Astrocyte (in vitro differentiated cells and primary cell): Measurements from ENCODE around the gene CHST15. TPM values are rescaled to one million over a fixed set of nuclear protein-coding genes. Genes with fewer than 3 reads are reported as not detected.

Source experiments
- DNase-seq: peaks from one replicate; pipeline ENCODE4 v3.0.0-alpha.2; 2010; ENCODE audit warnings: low read depth
- FAIRE-seq: peaks from 2 replicates; lab custom pipeline; 2011; peaks lifted over from hg19 to GRCh38; lab: Jason Lieb, UNC
- H2AFZ ChIP-seq: 2 replicates; pipeline ENCODE4 v1.6.0; 2012; ENCODE audit warnings: low read depth, low read length, inconsistent platforms
- H3K27ac ChIP-seq: 2 replicates; pipeline ENCODE4 v1.5.1; 2011; ENCODE audit warnings: low read depth, low read length, inconsistent platforms
- H3K27me3 ChIP-seq: 2 replicates; pipeline ENCODE4 v1.6.0; 2011; ENCODE audit warnings: low read length, inconsistent platforms; ENCODE audit not compliant: insufficient read depth
- H3K36me3 ChIP-seq: 2 replicates; pipeline ENCODE4 v1.5.1; 2011; ENCODE audit warnings: low read length, inconsistent platforms; ENCODE audit not compliant: insufficient read depth
- H3K4me1 ChIP-seq: 2 replicates; pipeline ENCODE4 v1.5.1; 2011; ENCODE audit warnings: low read length, inconsistent platforms; ENCODE audit not compliant: insufficient read depth
- H3K4me2 ChIP-seq: 2 replicates; pipeline ENCODE4 v1.6.0; 2012; ENCODE audit warnings: low read length, inconsistent platforms
- H3K4me3 ChIP-seq: 2 replicates; pipeline ENCODE4 v1.5.1; 2011; ENCODE audit warnings: low read depth, mild to moderate bottlenecking, low read length, inconsistent platforms; ENCODE audit not compliant: insufficient read depth
- H3K79me2 ChIP-seq: 2 replicates; pipeline ENCODE4 v1.6.0; 2012; ENCODE audit warnings: mild to moderate bottlenecking, low read length, inconsistent platforms; ENCODE audit not compliant: insufficient read depth
- H3K9ac ChIP-seq: 2 replicates; pipeline ENCODE4 v1.6.0; 2012; ENCODE audit warnings: mild to moderate bottlenecking, low read length, inconsistent platforms
- H3K9me3 ChIP-seq: 2 replicates; pipeline ENCODE4 v1.5.1; 2012; ENCODE audit warnings: low read depth, mild to moderate bottlenecking, low read length, inconsistent platforms; ENCODE audit not compliant: insufficient read depth
- H4K20me1 ChIP-seq: 2 replicates; pipeline ENCODE4 v1.6.0; 2012; ENCODE audit warnings: low read length, inconsistent platforms; ENCODE audit not compliant: insufficient read depth
- H3K27ac Mint-ChIP-seq: one replicate; pipeline ENCODE4 v1.8.0; 2021; ENCODE audit warnings: mild to moderate bottlenecking, mixed read lengths; ENCODE audit not compliant: unreplicated experiment
- H3K27me3 Mint-ChIP-seq: one replicate; pipeline ENCODE4 v1.8.0; 2021; ENCODE audit warnings: low read depth, mixed read lengths; ENCODE audit not compliant: unreplicated experiment
- H3K36me3 Mint-ChIP-seq: one replicate; pipeline ENCODE4 v1.8.0; 2021; ENCODE audit warnings: low read depth, mixed read lengths; ENCODE audit not compliant: unreplicated experiment
- H3K4me1 Mint-ChIP-seq: one replicate; pipeline ENCODE4 v1.8.0; 2021; ENCODE audit warnings: low read depth, mixed read lengths; ENCODE audit not compliant: unreplicated experiment
- H3K4me3 Mint-ChIP-seq: one replicate; pipeline ENCODE4 v1.8.0; 2021; ENCODE audit warnings: mild to moderate bottlenecking, moderate library complexity, mixed read lengths; ENCODE audit not compliant: unreplicated experiment
- H3K9me3 Mint-ChIP-seq: one replicate; pipeline ENCODE4 v1.8.0; 2021; ENCODE audit warnings: mild to moderate bottlenecking, mixed read lengths; ENCODE audit not compliant: unreplicated experiment
- EZH2 ChIP-seq: IDR thresholded peaks from 2 replicates; pipeline ENCODE4 v1.6.1; 2012; ENCODE audit warnings: mild to moderate bottlenecking, low read length, inconsistent platforms; ENCODE audit not compliant: insufficient read depth
- total RNA-seq: library from RNA; stranded (reverse); gene quantifications from 2 replicates; pipeline ENCODE4 v1.2.1, GENCODE V29; 2021
- TF ChIP-seq, protein P1 (sequence below): IDR thresholded peaks from 2 replicates; pipeline ENCODE4 v1.5.1; 2011; ENCODE audit warnings: low read depth, mild to moderate bottlenecking, inconsistent platforms, low read length, moderate library complexity; ENCODE audit not compliant: insufficient read depth

The CHST15 gene
- total RNA-seq, 1 donor from 2014 or later = 20.6 TPM

DNA sequence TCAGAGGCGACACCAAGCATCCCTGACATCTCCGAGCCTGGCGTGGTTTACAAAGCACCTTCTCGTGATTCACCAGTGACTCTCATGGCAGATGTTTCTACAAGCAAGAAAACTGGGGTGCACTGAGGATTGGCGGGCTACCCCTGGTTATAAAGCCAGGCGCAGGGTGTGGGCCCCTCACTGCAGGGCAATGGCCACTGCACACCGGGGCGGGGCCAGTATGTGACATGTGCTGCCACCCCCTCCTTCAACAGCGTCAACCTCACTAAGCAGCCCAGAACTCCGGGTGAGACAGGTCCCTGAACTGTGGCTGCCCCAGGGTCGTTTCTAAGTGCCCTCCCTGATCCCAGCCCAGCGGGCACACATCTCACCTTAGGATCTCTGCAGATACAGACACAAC is 63.8 kb downstream of the CHST15 start:
- no peak for TF ChIP-seq EZH2
- TF ChIP-seq, protein P1, sequence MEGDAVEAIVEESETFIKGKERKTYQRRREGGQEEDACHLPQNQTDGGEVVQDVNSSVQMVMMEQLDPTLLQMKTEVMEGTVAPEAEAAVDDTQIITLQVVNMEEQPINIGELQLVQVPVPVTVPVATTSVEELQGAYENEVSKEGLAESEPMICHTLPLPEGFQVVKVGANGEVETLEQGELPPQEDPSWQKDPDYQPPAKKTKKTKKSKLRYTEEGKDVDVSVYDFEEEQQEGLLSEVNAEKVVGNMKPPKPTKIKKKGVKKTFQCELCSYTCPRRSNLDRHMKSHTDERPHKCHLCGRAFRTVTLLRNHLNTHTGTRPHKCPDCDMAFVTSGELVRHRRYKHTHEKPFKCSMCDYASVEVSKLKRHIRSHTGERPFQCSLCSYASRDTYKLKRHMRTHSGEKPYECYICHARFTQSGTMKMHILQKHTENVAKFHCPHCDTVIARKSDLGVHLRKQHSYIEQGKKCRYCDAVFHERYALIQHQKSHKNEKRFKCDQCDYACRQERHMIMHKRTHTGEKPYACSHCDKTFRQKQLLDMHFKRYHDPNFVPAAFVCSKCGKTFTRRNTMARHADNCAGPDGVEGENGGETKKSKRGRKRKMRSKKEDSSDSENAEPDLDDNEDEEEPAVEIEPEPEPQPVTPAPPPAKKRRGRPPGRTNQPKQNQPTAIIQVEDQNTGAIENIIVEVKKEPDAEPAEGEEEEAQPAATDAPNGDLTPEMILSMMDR = no peak
- peaks cover 23% of the 10 kb centered on the region for H3K36me3 Mint-ChIP-seq
- no peak overlapping the region for H3K27ac Mint-ChIP-seq
- Histone ChIP-seq H3K4me3 (no peak overlapping the region), H3K4me1 (peaks cover 14% of the 10 kb centered on the region), H3K9ac (no peak overlapping the region), H2AFZ (no peak overlapping the region), H3K4me2 (no peak overlapping the region), H3K9me3 (no peaks in the 10 kb centered on the region), H3K79me2 (no peaks in the 10 kb centered on the region), H3K27ac (no peak overlapping the region), H3K36me3 (no peaks in the 10 kb centered on the region), H3K27me3 (peaks cover 17% of the 10 kb centered on the region), H4K20me1 (no peaks in the 10 kb centered on the region)
- no peak for FAIRE-seq
- peaks cover 24% of the 10 kb centered on the region for H3K27me3 Mint-ChIP-seq
- DNase-seq = no peak
- no peak overlapping the region for H3K4me3 Mint-ChIP-seq
- peaks cover 2% of the 10 kb centered on the region for H3K9me3 Mint-ChIP-seq
- H3K4me1 Mint-ChIP-seq = peaks cover 2% of the 10 kb centered on the region

- Histone ChIP-seq H3K9me3 (no peaks in the 10 kb centered on the region), H3K4me2 (no peak overlapping the region), H3K9ac (no peak overlapping the region), H3K27me3 (peaks cover 17% of the 10 kb centered on the region), H4K20me1 (no peaks in the 10 kb centered on the region), H3K4me3 (no peak overlapping the region), H2AFZ (no peak overlapping the region), H3K27ac (no peak overlapping the region), H3K79me2 (no peaks in the 10 kb centered on the region), H3K4me1 (peaks cover 11% of the 10 kb centered on the region), H3K36me3 (no peaks in the 10 kb centered on the region)
- peaks cover 24% of the 10 kb centered on the region for H3K27me3 Mint-ChIP-seq
- peaks cover 23% of the 10 kb centered on the region for H3K36me3 Mint-ChIP-seq
- no peak overlapping the region for H3K27ac Mint-ChIP-seq
- H3K9me3 Mint-ChIP-seq = peaks cover 2% of the 10 kb centered on the region
- H3K4me3 Mint-ChIP-seq = no peak overlapping the region
- TF ChIP-seq EZH2 = no peak
- TF ChIP-seq, protein P1 = no peak
- FAIRE-seq = no peak
- no peak for DNase-seq
- H3K4me1 Mint-ChIP-seq = peaks cover 2% of the 10 kb centered on the region
Measured at GRCh38 chr10:124028700-124029480, 64.5 kb downstream of the CHST15 start.

DNA sequence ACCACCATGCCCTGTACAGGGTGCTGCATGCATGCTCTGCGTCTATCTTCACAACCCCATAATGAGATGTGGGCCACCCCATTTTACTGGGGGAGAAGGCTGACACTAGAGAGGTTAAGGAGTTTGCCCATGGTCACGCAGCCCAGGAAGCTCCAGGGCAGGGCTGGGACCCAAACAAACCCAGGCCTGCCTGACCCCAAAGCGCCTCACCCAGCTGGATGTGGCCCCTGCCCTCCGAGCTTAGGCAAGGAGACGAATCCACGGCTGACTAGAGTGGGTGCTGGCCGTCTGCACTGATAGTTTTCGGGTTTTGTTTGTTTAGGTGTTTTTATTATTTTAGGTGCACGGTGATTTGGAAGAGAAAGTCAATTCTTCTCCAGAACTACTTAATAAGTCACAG is 65.7 kb downstream of the CHST15 start:
- peaks cover 20% of the 10 kb centered on the region for H3K36me3 Mint-ChIP-seq
- H4K20me1 ChIP-seq = no peaks in the 10 kb centered on the region
- H3K4me3 Mint-ChIP-seq = no peak overlapping the region
- no peaks in the 10 kb centered on the region for H3K79me2 ChIP-seq
- H2AFZ ChIP-seq = no peak overlapping the region
- H3K27me3 Mint-ChIP-seq = peaks cover 27% of the 10 kb centered on the region
- no peak for FAIRE-seq
- no peak for DNase-seq
- H3K36me3 ChIP-seq = no peaks in the 10 kb centered on the region
- no peak overlapping the region for H3K4me3 ChIP-seq
- no peaks in the 10 kb centered on the region for H3K4me1 Mint-ChIP-seq
- no peaks in the 10 kb centered on the region for H3K9me3 Mint-ChIP-seq
- H3K9ac ChIP-seq = no peak overlapping the region
- no peak overlapping the region for H3K4me2 ChIP-seq
- no peaks in the 10 kb centered on the region for H3K4me1 ChIP-seq
- no peak for TF ChIP-seq EZH2
- TF ChIP-seq, protein P1 = no peak
- no peaks in the 10 kb centered on the region for H3K9me3 ChIP-seq
- no peak overlapping the region for H3K27ac Mint-ChIP-seq
- no peak overlapping the region for H3K27ac ChIP-seq
- H3K27me3 ChIP-seq = peaks cover 17% of the 10 kb centered on the region
